Stomach (tissue), 9 donors: ENCODE data around the gene ETFA. TPM values are rescaled to one million over a fixed set of nuclear protein-coding genes. Genes with fewer than 3 reads are reported as not detected.

Experiments
- DNase-seq, 2 donors: peaks; one replicate each; pipeline versions ENCODE4 v3.0.0 to v3.0.0-alpha.2; 2013 to 2019
- H3K27ac ChIP-seq, 5 donors: fragments of 200-600 bp in 4 of 5; sonication (generic) in 4 of 5; one replicate each; pipeline ENCODE4 v1.5.1; 2013 to 2019; ENCODE audit warnings: mild to moderate bottlenecking in 1 of 5, moderate library complexity in 1 of 5
- H3K27me3 ChIP-seq, 3 donors: fragments of 200-600 bp; sonication (generic); one replicate each; pipeline ENCODE4 v1.5.1; 2017 to 2019; ENCODE audit warnings: mixed run types in 1 of 3
- H3K36me3 ChIP-seq, 4 donors: fragments of 200-600 bp; sonication (generic); 1 replicate in 3 of 4; 2 replicates in 1 of 4; pipeline ENCODE4 v1.5.1; 2016 to 2019
- H3K4me1 ChIP-seq, 4 donors: fragments of 200-600 bp; sonication (generic); one replicate each; pipeline ENCODE4 v1.5.1; 2016 to 2019
- H3K4me3 ChIP-seq, 4 donors: fragments of 200-600 bp; sonication (generic) in 3 of 4; one replicate each; pipeline ENCODE4 v1.5.1; 2016 to 2019; ENCODE audit warnings: mild to moderate bottlenecking in 1 of 4
- H3K9me3 ChIP-seq, 4 donors: fragments of 200-600 bp; sonication (generic); one replicate each; pipeline ENCODE4 v1.5.1; 2016 to 2019
- EP300 ChIP-seq: sonication (generic); formaldehyde crosslinking; IDR thresholded peaks from one replicate; pipeline ENCODE4 v1.6.1; 2017; ENCODE audit warnings: antibody characterized with exemption
- POLR2A ChIP-seq, 4 donors: fragments of 450-650 bp; IDR thresholded peaks; one replicate each; pipeline ENCODE4 v1.6.1; 2016; ENCODE audit warnings: antibody characterized with exemption in 4 of 4, control low read depth in 2 of 4, mild to moderate bottlenecking in 1 of 4, moderate library complexity in 1 of 4
- POLR2AphosphoS5 ChIP-seq, 3 donors: sonication (generic); formaldehyde crosslinking; IDR thresholded peaks; one replicate each; pipeline ENCODE4 v1.6.1; 2016; ENCODE audit warnings: antibody characterized with exemption in 3 of 3
- WGBS, 5 donors: extraction: QIAGEN DNeasy Blood & Tissue Kit in 3 of 5; methylation state at CpG; one replicate each; pipeline versions ENCODE4 v1.1.5 to v1.1.7; 2013 to 2018; 5-methylcytosine and 5-hydroxymethylcytosine counted together
- intact Hi-C: fragments of 100-400 bp; cut with DNase I; formaldehyde crosslinking; loops from one replicate; pipeline ENCODE4 v1.15.1; 2023; ENCODE audit warnings: low total_unique reads
- polyA plus RNA-seq, 3 donors: library from polyadenylated mRNA; stranded (reverse); fragments of 200-250 nt; gene quantifications; one replicate each; pipeline ENCODE4 v1.2.3, GENCODE V29; 2013
- total RNA-seq, 5 donors: library from RNA; depleted of rRNA; stranded (reverse); fragments of >200 nt; gene quantifications; one replicate each; pipeline versions ENCODE4 v1.1.0 to v1.2.3, GENCODE V29; 2014 to 2016
- TF ChIP-seq, protein P1 (sequence below), 7 experiments: fragments of 450-650 bp in 4 of 7; fragments of 200-600 bp in 3 of 7; sonication (generic) in 3 of 7; IDR thresholded peaks; one replicate each; pipeline ENCODE4 v1.5.1; 2016 to 2019; ENCODE audit warnings: antibody characterized with exemption in 7 of 7, control low read depth in 2 of 7, mild to moderate bottlenecking in 1 of 7
- donor health status: healthy with polysubstance abuse.
- donor health status: Bipolar disorder and iron deficiency.
- donor health status: healthy.

Gene ETFA
- total and polyA plus RNA-seq, 8 donors = 68.2 to 304 (median 109) TPM

DNA sequence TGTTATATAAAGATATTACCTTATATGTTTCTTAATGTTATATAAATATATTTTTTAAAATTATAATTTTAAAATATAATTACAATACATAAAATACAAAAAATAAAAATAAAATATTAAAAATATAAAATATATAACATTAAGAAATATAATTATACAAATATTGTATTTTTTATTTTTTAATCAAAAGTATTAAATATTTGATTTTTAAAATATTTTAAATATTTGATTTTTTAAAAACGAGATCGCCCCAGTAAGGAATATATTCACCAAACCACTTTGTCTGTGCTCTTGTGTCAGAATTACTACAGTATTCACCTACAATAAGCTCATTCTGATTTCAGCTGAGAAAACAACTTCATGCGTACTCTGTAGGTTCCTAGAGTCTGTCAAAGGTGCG is 89.1 kb downstream of the ETFA start:
- 89 to 97% (median 91%) methylated on average over 4 of the region's 4 CpGs for WGBS, 5 donors
- TF ChIP-seq, protein P1, sequence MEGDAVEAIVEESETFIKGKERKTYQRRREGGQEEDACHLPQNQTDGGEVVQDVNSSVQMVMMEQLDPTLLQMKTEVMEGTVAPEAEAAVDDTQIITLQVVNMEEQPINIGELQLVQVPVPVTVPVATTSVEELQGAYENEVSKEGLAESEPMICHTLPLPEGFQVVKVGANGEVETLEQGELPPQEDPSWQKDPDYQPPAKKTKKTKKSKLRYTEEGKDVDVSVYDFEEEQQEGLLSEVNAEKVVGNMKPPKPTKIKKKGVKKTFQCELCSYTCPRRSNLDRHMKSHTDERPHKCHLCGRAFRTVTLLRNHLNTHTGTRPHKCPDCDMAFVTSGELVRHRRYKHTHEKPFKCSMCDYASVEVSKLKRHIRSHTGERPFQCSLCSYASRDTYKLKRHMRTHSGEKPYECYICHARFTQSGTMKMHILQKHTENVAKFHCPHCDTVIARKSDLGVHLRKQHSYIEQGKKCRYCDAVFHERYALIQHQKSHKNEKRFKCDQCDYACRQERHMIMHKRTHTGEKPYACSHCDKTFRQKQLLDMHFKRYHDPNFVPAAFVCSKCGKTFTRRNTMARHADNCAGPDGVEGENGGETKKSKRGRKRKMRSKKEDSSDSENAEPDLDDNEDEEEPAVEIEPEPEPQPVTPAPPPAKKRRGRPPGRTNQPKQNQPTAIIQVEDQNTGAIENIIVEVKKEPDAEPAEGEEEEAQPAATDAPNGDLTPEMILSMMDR (IDR thresholded peaks at IDR 0.05) = no peak
- TF ChIP-seq EP300 (no peak), POLR2AphosphoS5 (IDR thresholded peaks at IDR 0.05) (no peak), POLR2A (IDR thresholded peaks at IDR 0.05) (no peak)
- intact Hi-C loops = no loop called here

DNA sequence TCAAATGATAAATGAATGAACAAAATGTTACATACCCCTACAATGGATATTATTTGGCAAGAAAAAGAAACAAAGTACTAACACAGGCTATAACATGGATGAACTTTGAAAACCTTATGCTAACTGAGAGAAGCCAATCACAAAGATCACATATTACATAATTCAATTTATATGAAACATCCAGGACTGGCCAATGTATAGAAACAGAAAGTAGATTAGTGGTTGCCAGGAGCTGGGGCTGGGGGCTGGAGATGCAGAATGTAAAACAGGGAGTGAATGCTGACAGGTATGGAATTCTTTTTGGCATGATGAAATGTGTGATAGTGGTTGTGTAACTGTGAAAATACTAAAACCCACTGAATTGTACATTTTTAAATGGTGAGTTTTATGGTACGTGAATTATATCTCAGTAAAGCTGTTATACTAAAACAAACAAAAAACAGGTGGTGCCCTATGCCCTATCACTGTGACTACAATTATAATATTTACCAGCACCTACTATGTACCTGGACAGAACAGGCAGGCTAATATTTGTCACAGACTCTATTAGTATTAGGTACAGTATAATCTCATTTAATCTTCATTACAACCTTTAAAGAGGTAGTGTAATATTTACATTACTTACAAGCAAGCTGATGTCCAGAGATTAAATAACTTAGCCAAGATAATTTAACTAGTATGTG is 90.0 kb downstream of the ETFA start:
- intact Hi-C loops = no loop called here
- 31 to 73% (median 57%) methylated on average over 1 of the region's 1 CpG for WGBS, 5 donors
- Histone ChIP-seq H3K4me1 (peaks cover 10 to 26% (median 17%) of the 10 kb centered on the region in 4 donors), H3K27ac (no peak overlapping the region), H3K9me3 (no peaks in the 10 kb centered on the region), H3K36me3 (peaks cover 10 to 52% (median 46%) of the 10 kb centered on the region in 4 donors), H3K4me3 (no peak overlapping the region), H3K27me3 (no peaks in the 10 kb centered on the region)
- TF ChIP-seq EP300 = no peak
- TF ChIP-seq, protein P1 (IDR thresholded peaks at IDR 0.05) = no peak
- no peak for TF ChIP-seq POLR2A (IDR thresholded peaks at IDR 0.05)
- TF ChIP-seq POLR2AphosphoS5 (IDR thresholded peaks at IDR 0.05) = no peak
- DNase-seq = no peak

More for the DNA sequence above, 89.1 kb downstream of the ETFA start:
- no peak overlapping the region for H3K27ac ChIP-seq
- no peaks in the 10 kb centered on the region for H3K9me3 ChIP-seq
- H3K4me1 ChIP-seq = peaks cover 9 to 17% (median 11%) of the 10 kb centered on the region in 4 donors
- H3K4me3 ChIP-seq = no peak overlapping the region
- no peak for DNase-seq
- H3K27me3 ChIP-seq = no peaks in the 10 kb centered on the region
- H3K36me3 ChIP-seq = peaks cover 10 to 53% (median 48%) of the 10 kb centered on the region in 4 donors

DNA sequence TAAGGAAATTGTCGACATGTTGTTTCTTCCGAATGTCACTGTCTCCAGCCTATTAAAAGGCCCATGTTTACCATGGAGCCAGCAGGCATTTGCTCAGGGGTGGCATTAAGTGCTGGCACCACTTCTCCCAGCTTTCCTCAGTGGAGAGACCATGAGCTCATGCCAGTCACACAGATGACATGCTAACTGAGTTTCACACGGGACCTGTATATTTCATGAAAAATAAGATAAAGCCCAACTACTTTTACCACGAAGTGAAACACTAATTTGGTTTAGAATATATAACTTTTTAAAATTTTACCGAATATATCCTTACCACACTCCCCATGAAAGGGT is 93.4 kb downstream of the ETFA start:
- no peaks in the 10 kb centered on the region for H3K9me3 ChIP-seq
- no peak overlapping the region for H3K4me3 ChIP-seq
- 80 to 92% (median 88%) methylated on average over 5 of the region's 5 CpGs for WGBS, 5 donors
- no peak for DNase-seq
- no peaks in the 10 kb centered on the region for H3K27me3 ChIP-seq
- intact Hi-C loops = no loop called here
- peaks cover 10 to 26% (median 17%) of the 10 kb centered on the region in 4 donors for H3K4me1 ChIP-seq
- no peak for TF ChIP-seq POLR2AphosphoS5 (IDR thresholded peaks at IDR 0.05)
- TF ChIP-seq, protein P1 (IDR thresholded peaks at IDR 0.05) = no peak
- H3K27ac ChIP-seq = no peak overlapping the region
- peaks cover 25 to 56% (median 48%) of the 10 kb centered on the region in 4 donors for H3K36me3 ChIP-seq

DNA sequence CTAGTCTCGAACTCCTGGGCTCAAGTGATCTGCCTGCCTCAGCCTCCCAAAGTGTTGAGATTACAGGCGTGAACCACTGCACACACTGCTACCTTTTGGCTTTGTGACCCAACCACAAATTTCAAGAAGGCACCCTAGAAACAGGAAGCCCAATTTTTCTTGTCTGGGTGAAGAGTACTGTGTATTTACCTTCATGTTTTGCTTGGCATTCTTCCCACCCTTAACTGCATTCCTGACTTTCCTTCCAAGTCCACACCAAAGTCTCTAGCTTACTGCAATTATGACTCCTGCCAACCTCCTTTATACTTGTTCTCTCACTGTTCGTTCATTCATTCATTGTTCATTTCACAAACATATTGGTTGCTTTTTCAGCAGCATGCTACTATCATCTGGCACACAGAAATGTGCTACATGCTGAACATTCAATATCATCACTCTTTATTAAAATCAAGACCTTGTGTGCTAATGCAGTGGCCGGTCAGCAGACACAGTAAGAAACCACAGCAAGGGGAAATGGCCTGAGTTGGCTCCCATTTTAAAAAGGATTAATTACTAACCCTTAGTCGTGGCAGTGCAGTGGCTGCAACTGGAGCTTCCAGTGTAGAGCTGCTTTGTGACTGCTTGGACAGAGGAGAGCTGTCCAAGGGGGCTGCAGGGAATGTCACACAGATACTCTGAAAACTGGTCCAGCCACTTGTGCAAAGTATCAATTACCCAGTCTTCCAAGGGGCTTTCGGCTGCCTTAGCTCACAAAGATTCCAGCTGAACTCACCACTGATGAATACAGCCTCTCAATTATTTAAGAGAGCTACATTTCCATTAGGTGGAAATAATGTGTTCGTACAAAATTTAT is 94.0 kb downstream of the ETFA start:
- Histone ChIP-seq H3K4me1 (peaks cover 10 to 26% (median 17%) of the 10 kb centered on the region in 4 donors), H3K9me3 (no peaks in the 10 kb centered on the region), H3K36me3 (peaks cover 25 to 60% (median 49%) of the 10 kb centered on the region in 4 donors), H3K27me3 (no peaks in the 10 kb centered on the region), H3K4me3 (no peak overlapping the region), H3K27ac (peak overlapping the region in 1 of 5 donors; percentile 17)
- intact Hi-C loops = no loop called here
- TF ChIP-seq POLR2AphosphoS5 (IDR thresholded peaks at IDR 0.05) = peak in 1 of 3 donors; percentile 15
- no peak for TF ChIP-seq POLR2A (IDR thresholded peaks at IDR 0.05)
- DNase-seq = peak in 1 of 2 donors; percentile 60
- WGBS, 5 donors = 41 to 58% (median 47%) methylated on average over 7 of the region's 7 CpGs
